ENCODE measurements around the gene FREY1. TPM values are rescaled to one million over a fixed set of nuclear protein-coding genes. Genes with fewer than 3 reads are reported as not detected.
A peak's percentile ranks its signal among the peaks of the same experiment; 100 is the strongest.
"Not testable (repeated sequence)": the region's sequence is repeated elsewhere in the genome, so short reads cannot be mapped to it uniquely, and the experiment has no call there.

Gene FREY1
- total and polyA plus RNA-seq, 2 of the 8 experiments (the other 6 are each of a cell fraction or from before 2014, with no cell fraction given) = 0.32 to 1.1 TPM

- H2AK5ac ChIP-seq (ENCODE audit: low read depth, low read length); H2AFZ ChIP-seq (ENCODE audit: low read length); H2BK15ac ChIP-seq (ENCODE audit: low read length); H3K56ac ChIP-seq (replicated peaks; ENCODE audit: insufficient read length, low read depth, low read length); H4K8ac ChIP-seq (ENCODE audit: extremely low read depth, insufficient read depth, low read length); H2BK120ac ChIP-seq (replicated peaks; ENCODE audit: low read depth, low read length); H2BK5ac ChIP-seq (ENCODE audit: low read depth, low read length); H4K91ac ChIP-seq (replicated peaks; ENCODE audit: insufficient read length, low read length); H2BK20ac ChIP-seq (ENCODE audit: low read length); H3K23me2 ChIP-seq (ENCODE audit: low read depth, low read length); H3K14ac ChIP-seq (ENCODE audit: insufficient read length); FAIRE-seq; H3K27ac ChIP-seq (ENCODE audit: low read depth, low read length); H3K79me1 ChIP-seq (ENCODE audit: low read depth, low read length); H3K9me3 ChIP-seq (ENCODE audit: insufficient read depth in 2 of 2, low read depth in 1 of 2, low read length in 1 of 2); H4K5ac ChIP-seq (ENCODE audit: insufficient read length, low read depth, low read length); H3K27me3 ChIP-seq (replicated peaks in 1 of 4; ENCODE audit: control insufficient read depth in 3 of 4, extremely low read depth in 1 of 4, insufficient read depth in 3 of 4, low read length in 3 of 4); H3K79me2 ChIP-seq (ENCODE audit: control insufficient read depth in 1 of 2, insufficient read depth in 2 of 2, low read length in 2 of 2); H3K4ac ChIP-seq (replicated peaks; ENCODE audit: insufficient read length, low read depth, low read length); H3K18ac ChIP-seq (ENCODE audit: extremely low read depth, low read length); H2BK12ac ChIP-seq (ENCODE audit: low read depth, low read length); H3K23ac ChIP-seq (ENCODE audit: insufficient read length): not testable (repeated sequence)
- Histone ChIP-seq H3K36me3 (ENCODE audit: control insufficient read depth in 2 of 4, insufficient read depth in 4 of 4, low read length in 3 of 4) (peaks cover 6 to 17% (median 15%) of the 10 kb centered on the region in 4 experiments; a peak in 6 of 8 replicates), H3K9ac (replicated peaks in 1 of 4; ENCODE audit: extremely low read depth in 1 of 4, low read depth in 3 of 4, low read length in 3 of 4) (peak overlapping the region in 3 of 4 experiments; percentile 11 to 45 (median 20); a peak in 3 of 7 replicates), H4K20me1 (replicated peaks in 1 of 2; ENCODE audit: control insufficient read depth in 1 of 2, insufficient read depth in 2 of 2, low read length in 2 of 2) (peaks cover 10 to 22% of the 10 kb centered on the region in 2 experiments), H3K4me3 (ENCODE audit: extremely low read depth in 1 of 4, insufficient read depth in 2 of 4, low read depth in 3 of 4, low read length in 4 of 4) (peak overlapping the region; percentile 50 to 66 (median 59)), H3K4me1 (replicated peaks in 1 of 4; ENCODE audit: control insufficient read depth in 3 of 4, insufficient read depth in 4 of 4, low read length in 3 of 4) (peaks cover 0 to 28% (median 19%) of the 10 kb centered on the region in 4 experiments; a peak in 5 of 7 replicates), H3K4me2 (ENCODE audit: insufficient read depth in 1 of 2, low read depth in 2 of 2, low read length in 2 of 2) (peak overlapping the region; percentile 74 to 84)
- TF ChIP-seq KDM4A (IDR thresholded peaks at IDR 0.05; ENCODE audit: low read depth, low read length, severe bottlenecking) = peak; percentile 21
- 5% methylated on average over 27 of the region's 59 CpGs; no CpG with 5 or more reads in 1 of the 2 experiments for WGBS, 2 experiments (ENCODE audit: extremely low coverage in 1 of 2, insufficient coverage in 1 of 2, insufficient read length in 1 of 2, insufficient replicate concordance in 2 of 2, low coverage in 1 of 2, low lambda C conversion rate in 2 of 2, missing lambda C conversion rate in 1 of 2)
- DNase-seq (ENCODE audit: low read depth in 1 of 2, low spot score in 2 of 2) = peak in 1 of 2 experiments; percentile 68
- ChIA-PET POLR2A (ENCODE audit: partially characterized antibody) (interaction anchor here (0.6 to 1.9 kb wide), 7 partner anchors 9 to 96 kb away, joined by 3 to 11 read pairs (median 5); partner anchors contain the start of gene LARGE2), CTCF (ENCODE audit: partially characterized antibody) (interaction anchor here (0.6 to 1.8 kb wide), 5 partner anchors 7 to 131 kb away, joined by 3 to 10 read pairs (median 4); no protein-coding TSS in a partner anchor)
Measured at GRCh38 chr11:45900175-45900800, 6.8 kb downstream of the FREY1 start.
